Left cardiac atrium (tissue), 4 donors: ENCODE data around the gene IL9R. TPM values are rescaled to one million over a fixed set of nuclear protein-coding genes. Genes with fewer than 3 reads are reported as not detected.
"Not testable (repeated sequence)": the region's sequence is repeated elsewhere in the genome, so short reads cannot be mapped to it uniquely, and the experiment has no call there.

Experiments used
- ATAC-seq, 2 donors: fragments of 200-7000 bp; cut with Tn5 transposase; one replicate each; pipeline ENCODE4 v1.9.1; 2020; ENCODE audit warnings: mild to moderate bottlenecking in 2 of 2, moderate library complexity in 2 of 2
- DNase-seq: peaks from one replicate; pipeline ENCODE4 v3.0.0-alpha.2; 2020
- intact Hi-C, 2 donors: fragments of 100-400 bp; cut with DNase I; formaldehyde crosslinking; loops; one replicate each; pipeline versions ENCODE4 v1.14.1 to v1.15.1; 2022 to 2023
- total RNA-seq, 2 donors: library from RNA; stranded (reverse); fragmentation: NEBNext Ultra II Directional; extraction: Animal tissue kit (Norgen Biotek cat#: 25700); gene quantifications; one replicate each; pipeline ENCODE4 v1.2.1, GENCODE V29; 2021
- donor health status: DM: no; HTN: yes; CAD: no.
- donor health status: DM: no; HTN: yes; CAD: no; lungs with severe emphysema.
- donor health status: DM: yes; HTN: yes; CAD: no.
- donor health status: Dilated cardiomyopathy.

Gene IL9R
- total RNA-seq, 2 donors from 2014 or later, result not detected

DNA sequence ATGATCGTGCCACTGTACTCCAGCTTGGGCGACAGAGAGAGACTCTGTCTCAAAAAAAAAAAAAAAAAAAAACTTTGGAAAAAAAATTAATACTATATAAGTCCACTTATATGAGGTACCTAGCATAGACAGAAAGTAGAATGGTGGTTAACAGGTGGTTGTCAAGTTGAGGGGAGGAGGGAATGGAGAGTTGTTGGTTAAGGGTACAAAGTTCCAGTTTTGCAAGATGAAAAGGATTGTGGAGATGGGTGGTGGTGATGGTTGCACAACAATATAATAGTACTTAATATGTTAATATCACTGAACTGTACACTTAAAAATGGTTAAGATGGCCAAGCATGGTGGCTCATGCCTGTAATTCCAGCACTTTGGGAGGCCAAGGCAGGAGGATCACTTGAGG, 4.1 kb upstream of the IL9R start:
- ATAC-seq (no peak), DNase-seq (no peak)
- intact Hi-C loops, result no loop called here

- intact Hi-C loops, result no loop called here
- no peak for DNase-seq
- no peak for ATAC-seq
Observed at GRCh38 chrX:155995321-155995875, 2.1 kb upstream of the IL9R start.

GRCh38 chrX:155998116-155998515, 620 bp downstream of the IL9R start:
- DNase-seq (no peak), ATAC-seq (no peak)
- intact Hi-C loops, result no loop called here

DNA sequence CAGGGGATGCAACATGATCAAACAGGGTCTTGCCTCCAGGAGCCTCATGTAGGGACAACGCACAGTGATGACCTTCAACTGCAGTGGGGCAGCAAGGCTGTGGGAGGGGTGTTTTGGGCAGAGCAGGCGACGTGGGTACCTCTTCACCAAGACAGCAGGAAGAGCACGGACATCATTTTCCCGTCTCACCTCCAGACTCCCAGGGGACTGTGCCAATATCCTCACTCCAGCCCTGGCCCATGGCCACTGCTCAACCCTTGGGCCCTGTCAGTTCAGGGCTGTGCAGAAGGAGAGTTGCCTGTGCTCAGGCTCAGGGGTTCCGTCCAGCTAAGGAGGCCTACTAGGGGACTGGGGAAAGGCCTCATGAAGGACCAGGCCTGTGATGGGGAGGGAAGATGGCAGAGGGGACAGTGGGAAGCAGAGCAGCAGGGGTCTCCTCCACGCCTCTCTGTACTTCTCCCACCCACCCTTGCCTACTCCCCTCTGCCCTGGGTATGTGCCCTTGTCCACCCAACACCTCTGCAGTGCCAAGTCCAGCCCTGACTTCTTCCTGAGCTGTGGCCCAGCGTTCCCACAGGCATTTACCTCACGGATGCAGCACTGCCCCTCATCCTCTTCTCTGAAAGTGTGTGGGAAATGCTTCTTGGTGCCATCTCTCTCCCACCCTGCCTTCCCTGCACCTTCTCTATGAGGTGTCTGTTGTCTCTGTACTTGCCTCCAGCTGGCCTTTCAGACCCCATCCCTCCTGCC, 1.4 kb downstream of the IL9R start:
- intact Hi-C loops, result no loop called here
- no peak for ATAC-seq
- no peak for DNase-seq

- ATAC-seq, DNase-seq, intact Hi-C loops: not testable (repeated sequence)
Observed at GRCh38 chrX:155999751-156000150, 2.3 kb downstream of the IL9R start.

GRCh38 chrX:156000361-156000926, 2.9 kb downstream of the IL9R start:
- intact Hi-C loops, result no loop called here
- ATAC-seq (no peak), DNase-seq (no peak)

- intact Hi-C loops, result no loop called here
- DNase-seq (no peak), ATAC-seq (no peak)
Observed at GRCh38 chrX:156001001-156001666, 3.6 kb downstream of the IL9R start.

DNA sequence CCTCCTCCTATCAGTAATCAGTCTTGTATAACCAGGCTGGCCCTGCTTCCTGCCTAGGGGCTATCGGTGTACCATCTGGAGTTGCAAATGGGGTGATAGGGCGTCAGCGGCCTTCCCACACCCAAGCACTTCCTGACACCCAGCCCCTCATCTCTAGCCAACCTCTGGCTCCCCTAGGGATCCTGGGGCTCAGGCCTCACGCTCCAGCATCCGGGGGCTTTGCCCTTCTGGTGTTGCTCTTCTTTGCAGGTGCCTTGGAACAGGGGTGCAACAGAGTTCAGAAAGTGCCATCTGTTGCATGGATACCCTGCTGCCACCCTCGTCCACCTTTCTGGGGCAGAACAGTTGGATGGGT, 4.1 kb downstream of the IL9R start:
- intact Hi-C loops, result no loop called here
- ATAC-seq, result no peak

DNA sequence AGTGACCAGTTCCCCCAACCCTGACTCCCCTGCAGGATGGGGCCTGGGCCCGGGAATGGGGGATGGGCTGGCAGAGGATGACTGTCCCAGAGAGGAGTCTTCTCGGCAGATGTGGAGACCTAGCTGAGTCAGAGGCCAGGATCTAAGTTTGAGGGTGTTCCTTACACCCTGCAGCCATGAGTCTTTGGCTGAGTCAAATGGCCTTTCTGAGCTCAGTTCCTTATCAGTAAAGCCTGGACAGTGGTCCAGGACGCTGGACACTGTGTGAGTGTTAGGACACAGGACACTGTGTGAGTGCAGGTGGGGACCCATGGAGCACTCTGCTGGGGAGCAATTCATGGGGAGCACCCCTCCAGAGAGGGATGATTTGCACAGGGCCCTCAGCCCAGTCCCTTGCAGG, 5.0 kb downstream of the IL9R start:
- DNase-seq (no peak), ATAC-seq (no peak)

More for the DNA sequence above, 4.1 kb downstream of the IL9R start:
- DNase-seq, result no peak

GRCh38 chrX:156003486-156004185, 6.1 kb downstream of the IL9R start:
- ATAC-seq (no peak), DNase-seq (no peak)
- intact Hi-C loops, result no loop called here

More for the DNA sequence above, 5.0 kb downstream of the IL9R start:
- intact Hi-C loops, result no loop called here

GRCh38 chrX:156004256-156004655, 6.8 kb downstream of the IL9R start:
- DNase-seq (no peak), ATAC-seq (no peak)
- intact Hi-C loops, result no loop called here

- no peak for ATAC-seq
- intact Hi-C loops, result no loop called here
- DNase-seq, result no peak
Observed at GRCh38 chrX:156004740-156005139, 7.2 kb downstream of the IL9R start.

GRCh38 chrX:156005144-156005543, 7.6 kb downstream of the IL9R start:
- ATAC-seq (no peak), DNase-seq (no peak)
- intact Hi-C loops, result no loop called here

GRCh38 chrX:156006468-156006867, 9.0 kb downstream of the IL9R start:
- ATAC-seq, DNase-seq, intact Hi-C loops: not testable (repeated sequence)

GRCh38 chrX:156008379-156008778, 10.9 kb downstream of the IL9R start:
- DNase-seq, ATAC-seq, intact Hi-C loops: not testable (repeated sequence)

GRCh38 chrX:156008915-156009314, 11.4 kb downstream of the IL9R start:
- intact Hi-C loops, result no loop called here
- ATAC-seq, result no peak
- DNase-seq, result no peak

DNA sequence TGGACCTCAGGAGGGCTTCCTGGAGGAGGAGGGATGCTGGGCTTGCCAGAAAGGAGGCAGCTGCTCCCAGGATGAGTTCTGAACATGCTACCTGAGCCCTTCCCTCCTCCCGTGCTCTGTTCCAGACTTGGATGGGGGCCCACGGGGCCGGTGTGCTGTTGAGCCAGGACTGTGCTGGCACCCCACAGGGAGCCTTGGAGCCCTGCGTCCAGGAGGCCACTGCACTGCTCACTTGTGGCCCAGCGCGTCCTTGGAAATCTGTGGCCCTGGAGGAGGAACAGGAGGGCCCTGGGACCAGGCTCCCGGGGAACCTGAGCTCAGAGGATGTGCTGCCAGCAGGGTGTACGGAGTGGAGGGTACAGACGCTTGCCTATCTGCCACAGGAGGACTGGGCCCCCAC, 12.2 kb downstream of the IL9R start:
- DNase-seq, ATAC-seq, intact Hi-C loops: not testable (repeated sequence)

DNA sequence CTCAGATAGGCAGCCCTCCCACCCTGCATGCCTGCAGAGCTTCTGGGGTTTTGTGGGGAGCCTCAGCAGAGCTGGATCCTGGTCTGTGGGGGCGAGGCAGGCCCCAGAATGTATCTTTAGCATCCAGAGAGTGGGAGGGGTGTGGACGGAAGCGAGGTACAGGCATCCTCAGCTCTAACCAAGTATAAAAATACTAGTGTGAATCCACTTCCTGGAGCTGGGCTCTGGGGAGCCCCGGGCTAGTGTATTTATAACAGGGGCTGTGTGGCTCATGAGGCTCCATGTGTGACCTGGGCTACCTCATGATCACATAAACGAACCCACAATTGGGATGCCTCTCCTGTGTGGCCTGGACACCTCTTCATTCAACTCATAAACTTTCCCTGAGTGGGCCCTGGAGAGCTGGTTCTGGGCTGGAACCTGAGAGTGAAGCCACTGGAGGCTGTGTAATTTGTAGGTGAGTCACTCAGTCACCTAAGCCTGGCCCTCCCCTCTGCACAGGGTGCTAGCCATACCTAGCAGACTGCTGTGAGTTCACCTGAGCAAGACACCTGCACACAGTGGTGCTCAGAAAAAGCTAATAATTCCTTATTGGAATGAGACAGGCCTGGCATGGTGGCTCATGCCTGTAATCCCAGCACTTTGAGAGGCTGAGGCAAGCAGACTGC, 15.9 kb downstream of the IL9R start:
- ATAC-seq, DNase-seq, intact Hi-C loops: not testable (repeated sequence)

DNA sequence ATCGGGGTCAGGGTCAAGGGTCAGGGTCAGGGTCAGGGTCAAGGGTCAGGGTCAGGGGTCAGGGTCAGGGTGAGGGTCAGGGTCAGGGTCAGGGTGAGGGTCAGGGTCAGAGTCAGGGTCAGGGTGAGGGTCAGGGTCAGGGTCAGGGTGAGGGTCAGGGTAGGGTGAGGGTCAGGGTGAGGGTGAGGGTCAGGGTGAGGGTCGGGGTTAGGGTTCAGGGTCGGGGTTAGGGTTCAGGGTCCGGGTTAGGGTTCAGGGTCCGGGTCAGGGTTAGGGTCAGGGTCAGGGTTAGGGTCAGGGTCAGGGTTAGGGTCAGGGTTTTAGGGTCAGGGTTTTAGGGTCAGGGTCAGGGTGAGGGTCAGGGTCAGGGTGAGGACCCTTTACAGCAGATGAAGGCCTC, 22.4 kb downstream of the IL9R start:
- intact Hi-C loops, result not testable (repeated sequence)

More for the DNA sequence above, 22.4 kb downstream of the IL9R start:
- not testable (repeated sequence) for ATAC-seq, DNase-seq
